ENCODE data around the gene SLC16A11. TPM values are rescaled to one million over a fixed set of nuclear protein-coding genes. Genes with fewer than 3 reads are reported as not detected.
A peak's percentile ranks its signal among the peaks of the same experiment; 100 is the strongest.

The SLC16A11 gene
- total RNA-seq, 1 donor from 2014 or later = 0.54 TPM

- Mint-ChIP-seq H3K27ac (ENCODE audit: unreplicated experiment) (no peak overlapping the region), H3K36me3 (ENCODE audit: unreplicated experiment) (no peaks in the 10 kb centered on the region), H3K9me3 (ENCODE audit: unreplicated experiment) (peaks cover 5% of the 10 kb centered on the region), H3K4me3 (ENCODE audit: unreplicated experiment) (no peak overlapping the region), H3K4me1 (ENCODE audit: low read depth, unreplicated experiment) (no peaks in the 10 kb centered on the region), H3K27me3 (ENCODE audit: unreplicated experiment) (peaks cover 18% of the 10 kb centered on the region)
- TF ChIP-seq CTCF (IDR thresholded peaks at IDR 0.05; ENCODE audit: partially characterized antibody, unreplicated experiment) = no peak
- DNase-seq = no peak
Measured at GRCh38 chr17:7039832-7040231, 4.1 kb downstream of the SLC16A11 start.

GRCh38 chr17:7038025-7038862, 5.6 kb downstream of the SLC16A11 start:
- no peaks in the 10 kb centered on the region for H3K4me1 Mint-ChIP-seq (ENCODE audit: low read depth, unreplicated experiment)
- peaks cover 5% of the 10 kb centered on the region for H3K9me3 Mint-ChIP-seq (ENCODE audit: unreplicated experiment)
- H3K36me3 Mint-ChIP-seq (ENCODE audit: unreplicated experiment) = no peaks in the 10 kb centered on the region
- H3K27ac Mint-ChIP-seq (ENCODE audit: unreplicated experiment) = no peak overlapping the region
- no peak for TF ChIP-seq CTCF (IDR thresholded peaks at IDR 0.05; ENCODE audit: partially characterized antibody, unreplicated experiment)
- H3K27me3 Mint-ChIP-seq (ENCODE audit: unreplicated experiment) = peaks cover 18% of the 10 kb centered on the region
- DNase-seq = no peak
- H3K4me3 Mint-ChIP-seq (ENCODE audit: unreplicated experiment) = peak overlapping the region; percentile 18

GRCh38 chr17:7035591-7036368, 8.1 kb downstream of the SLC16A11 start, which contains the start of gene SLC16A13:
TSS of gene SLC16A13 (plus strand) at chr17:7036015. CDS start at chr17:7036383, 368 bp downstream.
- H3K27ac Mint-ChIP-seq (ENCODE audit: unreplicated experiment) = peak within 1 kb of the TSS; percentile 59
- H3K36me3 Mint-ChIP-seq (ENCODE audit: unreplicated experiment) = no peaks in the 10 kb centered on the region
- DNase-seq = peak; percentile 92
- H3K9me3 Mint-ChIP-seq (ENCODE audit: unreplicated experiment) = peaks cover 3% of the 10 kb centered on the region
- H3K27me3 Mint-ChIP-seq (ENCODE audit: unreplicated experiment) = peaks cover 7% of the 10 kb centered on the region
- no peak for TF ChIP-seq CTCF (IDR thresholded peaks at IDR 0.05; ENCODE audit: partially characterized antibody, unreplicated experiment)
- no peaks in the 10 kb centered on the region for H3K4me1 Mint-ChIP-seq (ENCODE audit: low read depth, unreplicated experiment)
- peak within 1 kb of the TSS; percentile 97 for H3K4me3 Mint-ChIP-seq (ENCODE audit: unreplicated experiment)

- no peaks in the 10 kb centered on the region for H3K4me1 Mint-ChIP-seq (ENCODE audit: low read depth, unreplicated experiment)
- no peak for DNase-seq
- H3K9me3 Mint-ChIP-seq (ENCODE audit: unreplicated experiment) = peaks cover 3% of the 10 kb centered on the region
- H3K36me3 Mint-ChIP-seq (ENCODE audit: unreplicated experiment) = no peaks in the 10 kb centered on the region
- peak overlapping the region; percentile 97 for H3K4me3 Mint-ChIP-seq (ENCODE audit: unreplicated experiment)
- H3K27me3 Mint-ChIP-seq (ENCODE audit: unreplicated experiment) = peaks cover 7% of the 10 kb centered on the region
- peak overlapping the region; percentile 55 for H3K27ac Mint-ChIP-seq (ENCODE audit: unreplicated experiment)
- TF ChIP-seq CTCF (IDR thresholded peaks at IDR 0.05; ENCODE audit: partially characterized antibody, unreplicated experiment) = no peak
Measured at GRCh38 chr17:7034955-7035590, 8.8 kb downstream of the SLC16A11 start.

All from glutamatergic neuron (in vitro differentiated cells).